HL-60/S4 treated with retinoic acid at 250 ng/mL for 4 days and 3 days (cell line): Measurements from ENCODE around the gene SPACA7.

ENCODE experiments used
- in situ Hi-C: fragments of 300-500 bp; cut with MboI; formaldehyde crosslinking; loops from 2 replicates; pipeline ENCODE4 v1.7.0; 2022; ENCODE audit warnings: low sequenced_read_pairs

The SPACA7 gene, protein sequence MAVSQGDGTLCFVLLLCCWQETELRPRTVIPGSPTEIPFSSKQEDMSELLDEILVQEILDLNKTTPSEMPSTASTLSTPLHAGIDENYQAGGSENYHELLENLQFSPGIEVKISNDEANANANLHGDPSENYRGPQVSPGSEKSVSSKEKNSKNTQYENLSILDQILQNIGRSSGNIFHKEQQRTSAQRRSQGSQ

DNA sequence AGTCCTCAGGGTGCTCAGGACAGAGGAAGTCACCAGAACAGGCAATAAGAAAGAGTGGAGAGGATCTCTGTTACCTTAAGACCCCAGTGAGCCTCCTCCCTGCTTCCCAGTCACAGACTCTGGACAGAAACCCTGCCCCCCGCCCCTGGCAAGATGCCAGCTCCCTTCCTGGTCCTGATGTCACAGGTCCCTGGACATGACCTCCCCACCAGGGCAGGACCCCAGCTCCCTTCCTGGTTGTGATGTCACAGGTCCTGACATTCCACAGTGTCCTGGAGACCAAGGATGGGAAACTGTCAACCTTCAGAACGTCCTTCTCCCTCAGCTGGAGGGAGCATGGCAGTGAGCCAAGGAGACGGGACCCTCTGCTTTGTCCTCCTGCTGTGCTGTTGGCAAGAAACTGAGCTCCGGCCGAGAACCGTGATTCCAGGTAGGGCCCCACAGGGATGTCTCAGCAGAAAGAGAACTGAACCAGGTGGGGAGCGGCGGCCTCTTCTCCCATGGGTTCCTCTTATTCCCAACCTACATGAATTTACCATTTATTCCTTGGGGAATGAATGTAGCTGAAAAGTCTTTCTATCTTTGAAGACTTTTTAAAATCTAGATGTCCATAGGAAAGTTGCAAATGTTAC is at the start of gene SPACA7:
Gene SPACA7 (plus strand): TSS at position 306 of the 632 bp plus-strand sequence. CDS start 31 bp downstream, at position 337.
- in situ Hi-C loops, result no loop called here

DNA sequence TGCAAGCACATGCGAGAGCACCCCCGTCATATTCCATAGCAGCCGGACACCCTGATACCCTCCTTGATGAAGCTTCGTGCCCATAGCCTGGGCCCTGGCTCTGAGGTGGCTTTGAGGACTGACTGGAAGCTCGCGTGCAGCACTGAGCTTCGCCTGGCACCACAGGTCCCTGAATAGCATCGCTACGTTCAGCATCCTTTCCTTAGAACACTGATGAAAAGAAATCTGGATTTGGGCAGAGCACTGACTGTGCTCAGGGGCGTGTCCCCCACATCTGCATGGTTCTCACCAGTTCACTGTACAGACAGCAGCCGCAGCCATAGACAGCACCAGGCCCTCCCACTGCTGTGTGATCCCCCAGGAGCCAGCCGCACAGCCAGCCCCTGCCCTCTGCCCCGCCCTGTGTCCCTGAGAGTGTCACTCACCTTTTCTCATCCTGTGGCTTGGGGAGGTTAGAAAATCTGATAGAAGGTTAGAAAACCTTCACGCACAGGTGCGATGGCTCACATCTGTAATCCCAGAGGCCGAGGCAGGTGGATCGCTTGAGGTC is 49.3 kb upstream of the SPACA7 start:
- in situ Hi-C loops, result no loop called here

DNA sequence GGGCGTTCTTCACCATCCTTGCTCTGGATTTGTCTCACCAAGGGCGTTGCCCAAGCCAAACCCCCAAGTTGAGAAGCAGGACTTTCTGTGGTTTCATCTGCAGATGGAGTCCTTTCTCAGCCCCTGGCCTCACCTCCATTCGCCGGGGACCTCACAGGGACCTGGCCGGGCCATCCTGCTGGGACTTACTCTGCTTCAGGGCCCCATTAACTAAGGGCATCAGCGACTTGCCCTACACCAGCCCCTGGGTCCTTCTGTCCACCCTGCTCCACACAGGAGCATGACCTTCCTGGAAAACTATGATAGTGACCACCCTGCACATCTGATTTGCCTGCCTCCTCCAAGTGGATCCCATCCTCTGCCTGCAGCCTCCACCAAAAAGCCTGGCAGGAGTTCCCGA is 47.2 kb upstream of the SPACA7 start:
- in situ Hi-C loops, result no loop called here

DNA sequence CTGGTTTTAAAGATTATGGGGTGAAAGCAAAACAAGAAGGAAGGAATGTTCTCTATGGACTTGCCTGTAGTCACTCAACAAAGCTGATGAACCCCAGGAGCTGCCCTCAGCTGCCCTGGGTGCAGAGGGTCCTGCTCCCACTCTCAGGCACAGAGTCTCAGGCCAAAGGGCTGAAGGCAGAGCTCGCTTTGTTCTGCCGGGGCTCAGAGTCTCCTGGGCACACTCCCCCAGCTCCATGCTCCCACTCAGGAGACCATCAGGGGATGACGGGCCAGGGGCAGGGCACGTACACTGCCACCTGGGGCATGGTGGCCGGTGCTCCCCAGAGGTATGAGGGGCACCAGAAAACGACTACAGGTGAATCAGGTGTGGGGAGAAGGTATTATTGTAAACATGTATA is 46.8 kb upstream of the SPACA7 start:
- in situ Hi-C loops, result no loop called here

DNA sequence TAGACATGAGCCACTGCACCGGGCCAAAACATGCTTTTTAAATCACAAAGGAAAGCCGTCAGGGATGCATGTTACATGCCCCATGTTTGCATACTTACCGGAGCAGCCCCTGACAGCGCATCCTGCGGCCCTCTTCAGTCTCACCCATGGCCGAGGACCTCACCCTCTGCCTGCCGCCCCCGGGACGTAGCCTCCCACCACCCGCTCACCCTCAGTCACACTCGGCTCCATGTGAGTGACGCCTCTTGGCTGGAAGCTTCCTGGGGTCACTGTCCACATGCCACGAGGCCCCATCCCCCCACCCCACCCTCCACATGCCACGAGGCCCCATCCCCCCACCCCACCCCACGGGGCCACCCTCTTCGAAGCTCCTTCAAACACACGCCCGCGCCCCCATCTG is 46.1 kb upstream of the SPACA7 start:
- in situ Hi-C loops, result no loop called here

DNA sequence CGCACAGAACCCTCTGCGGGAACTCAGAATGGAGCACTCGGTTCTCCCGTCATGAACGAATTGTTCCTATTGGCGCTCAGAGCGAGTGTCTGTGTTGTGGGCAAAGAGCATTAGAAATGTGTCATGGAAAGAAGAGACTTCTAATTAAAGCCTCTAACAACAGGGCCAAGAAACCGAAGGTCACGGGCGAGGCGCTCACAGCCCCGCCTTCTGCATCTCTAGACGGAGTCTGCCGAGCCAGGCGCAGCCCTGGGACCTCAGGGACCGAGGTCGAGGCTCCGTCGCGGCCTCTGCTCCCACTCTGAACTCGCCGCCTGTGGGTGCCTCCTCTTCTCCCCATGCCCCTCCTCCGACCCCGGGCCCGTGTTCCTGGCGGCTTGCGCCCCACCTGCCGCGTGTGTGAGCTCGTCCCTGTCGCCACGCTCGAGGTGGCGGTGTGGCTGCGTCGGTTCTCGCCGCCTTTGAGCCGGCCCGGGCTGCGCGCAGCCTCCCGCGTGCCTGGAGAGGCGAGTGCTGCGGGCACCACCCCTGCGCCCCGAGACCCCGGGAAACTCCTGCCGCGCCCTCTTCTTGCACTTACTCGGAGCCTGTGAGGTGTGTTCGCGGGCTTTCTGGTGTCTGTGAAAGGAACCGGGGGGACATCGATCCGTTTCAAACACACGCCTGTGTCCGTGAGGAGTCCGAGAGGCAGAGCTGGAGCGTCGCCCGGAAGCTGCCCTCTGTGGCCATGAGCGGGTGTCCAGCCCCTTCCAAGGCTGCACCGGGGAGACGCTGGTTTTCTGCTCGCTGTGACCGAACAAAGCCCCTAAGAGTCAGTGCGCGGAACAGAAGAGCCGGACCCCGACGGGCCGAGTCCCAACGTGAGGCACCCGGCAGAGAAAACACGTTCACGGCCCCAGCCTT is 45.4 kb upstream of the SPACA7 start:
- in situ Hi-C loops, result no loop called here

DNA sequence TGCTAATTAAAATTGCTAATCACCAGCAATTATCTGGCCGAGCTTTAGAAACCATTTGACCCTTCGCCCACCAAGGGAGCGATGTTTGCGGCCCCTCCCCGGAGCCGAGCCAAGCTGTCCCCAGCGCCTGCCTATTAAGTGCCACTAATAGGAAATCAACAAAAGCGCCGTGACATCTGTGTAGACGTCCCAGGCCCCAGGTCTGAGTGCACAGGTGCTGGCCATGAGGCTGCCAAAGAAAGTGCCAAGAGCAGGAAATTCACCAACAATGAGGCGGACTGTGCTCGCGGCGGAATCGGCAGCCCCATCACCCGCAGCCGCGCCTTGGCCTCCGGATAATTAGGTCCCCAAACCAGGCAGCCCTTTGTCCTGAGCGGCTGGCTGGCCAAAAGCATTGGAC is 44.5 kb upstream of the SPACA7 start:
- in situ Hi-C loops, result no loop called here

DNA sequence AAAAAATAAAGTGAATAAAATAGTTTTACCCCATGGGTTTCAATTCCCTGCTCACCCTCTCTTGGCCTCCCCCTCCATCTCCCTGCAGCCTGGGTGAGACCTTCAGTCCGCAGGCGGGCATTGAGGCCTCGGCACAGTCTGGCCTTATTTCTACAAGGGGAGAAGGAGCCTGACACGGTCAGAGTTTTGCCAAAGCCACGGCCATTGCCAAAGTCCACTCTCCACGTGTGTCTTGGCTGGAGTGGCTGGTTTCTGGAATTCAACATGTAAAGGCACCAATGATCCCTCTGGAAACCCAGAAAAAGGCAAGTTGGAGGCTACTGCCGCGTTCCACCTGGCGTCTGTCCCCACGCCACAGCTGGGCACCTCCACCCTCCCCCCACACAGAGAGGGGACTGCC is 43.4 kb upstream of the SPACA7 start:
- in situ Hi-C loops, result no loop called here

DNA sequence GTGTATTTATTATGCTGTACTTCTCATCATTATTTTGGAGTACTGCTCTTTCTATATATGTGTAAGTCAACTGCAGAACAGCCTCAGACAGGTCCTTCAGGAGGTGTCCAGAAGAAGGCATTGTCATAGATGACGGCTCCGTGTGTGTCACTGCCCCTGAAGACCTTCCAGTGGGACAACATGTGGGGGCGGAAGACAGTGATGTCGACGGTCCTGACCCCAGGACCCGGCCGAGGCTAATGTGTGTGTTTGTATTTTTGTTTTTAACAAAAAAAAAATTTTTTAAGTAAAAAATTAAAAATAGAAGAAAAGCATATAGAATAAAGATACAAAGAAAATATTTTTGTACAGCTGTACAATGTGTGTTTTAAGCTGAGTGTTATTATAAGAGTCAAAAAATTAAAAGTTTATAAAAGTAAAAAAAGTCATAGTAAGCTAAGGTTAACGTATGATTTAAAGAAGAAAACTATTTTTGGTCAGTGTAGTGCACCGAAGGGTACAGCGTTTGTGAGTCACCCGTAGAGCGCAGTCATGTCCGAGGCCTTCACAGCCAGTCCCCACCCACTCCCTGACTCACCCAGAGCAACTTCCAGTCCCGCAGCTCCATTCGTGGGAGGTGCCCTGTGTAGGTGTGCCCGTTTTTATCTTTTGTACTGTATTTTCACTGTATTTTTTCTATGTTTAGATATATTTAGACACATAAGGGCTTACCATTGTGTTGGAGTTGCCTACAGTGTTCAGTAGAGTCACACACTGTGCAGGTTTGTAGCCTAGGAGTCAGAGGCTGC is 42.2 kb upstream of the SPACA7 start:
- in situ Hi-C loops, result no loop called here

DNA sequence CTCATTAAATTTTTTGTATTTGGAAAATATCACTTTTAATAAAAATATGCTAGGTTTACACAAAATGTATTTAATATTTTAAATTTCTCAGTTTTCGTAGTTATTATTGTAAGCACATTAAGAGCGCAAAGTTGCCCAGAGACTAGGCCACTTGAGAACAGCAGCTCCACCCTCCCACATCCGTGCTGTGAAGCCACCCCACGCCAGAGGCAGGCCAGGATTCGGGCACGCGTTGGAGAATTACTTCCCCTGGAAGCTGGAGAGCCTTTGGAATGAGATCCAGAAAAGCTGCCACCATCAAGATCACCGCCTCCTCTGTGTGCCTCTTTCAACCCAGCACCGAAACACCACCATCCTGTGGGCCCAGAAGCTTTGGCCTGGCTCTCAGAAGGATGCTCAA is 41.0 kb upstream of the SPACA7 start:
- in situ Hi-C loops, result no loop called here

DNA sequence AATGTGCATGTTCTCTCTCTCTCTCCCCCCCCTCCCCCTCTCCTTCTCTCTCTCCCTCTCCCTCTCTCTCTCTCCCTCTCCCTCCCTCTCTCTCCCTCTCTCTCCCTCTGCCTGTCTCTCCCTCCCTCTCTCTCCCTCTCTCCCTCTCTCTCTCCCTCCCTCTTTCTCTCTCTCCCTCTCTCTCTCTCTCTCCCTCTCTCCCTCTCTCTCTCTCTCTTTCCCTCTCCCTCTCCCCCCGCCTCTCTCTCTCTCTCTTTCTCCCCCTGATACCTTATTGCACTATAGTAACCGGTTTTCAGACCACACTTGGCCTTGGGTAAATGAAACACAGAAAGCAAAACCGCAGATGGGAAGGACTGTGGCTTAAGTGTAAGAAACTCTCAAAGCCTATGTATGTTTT is 34.7 kb upstream of the SPACA7 start:
- in situ Hi-C loops, result no loop called here

DNA sequence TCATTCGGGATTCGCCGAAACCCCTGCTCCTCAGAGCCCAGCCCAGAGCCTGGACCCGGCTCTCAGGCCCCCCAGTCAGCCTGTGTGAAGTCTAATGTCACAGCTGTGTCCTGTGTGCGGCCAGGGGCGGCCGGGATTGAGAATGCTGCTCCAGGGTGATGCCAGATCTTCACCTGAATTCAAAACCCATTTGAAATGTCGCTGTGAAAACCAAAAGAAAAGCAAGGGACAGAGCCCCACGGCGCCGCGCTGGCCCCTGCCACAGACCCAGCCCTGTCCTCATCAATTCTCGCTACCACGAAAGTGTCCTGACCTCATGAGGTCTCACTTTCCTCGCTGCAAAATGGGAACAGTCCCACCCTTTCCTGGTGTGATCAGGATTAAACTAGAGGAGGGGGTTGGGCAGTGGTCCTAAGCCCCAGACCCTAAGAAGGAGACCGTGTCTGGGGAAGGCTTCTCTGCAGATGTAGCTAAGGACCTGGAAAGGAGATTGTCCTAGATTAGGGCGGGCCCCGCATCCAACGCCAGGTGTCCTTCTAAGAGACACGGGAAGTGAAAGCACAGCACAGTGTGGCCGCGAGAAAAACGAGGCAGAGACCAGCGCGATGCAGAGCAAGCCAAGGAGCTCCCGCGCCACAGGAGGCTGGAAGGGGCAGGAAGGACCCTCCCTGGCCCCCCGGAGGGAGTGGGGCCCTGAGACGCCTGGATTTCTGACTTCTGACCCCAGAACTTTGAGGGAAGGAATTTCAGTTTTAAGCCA is 34.0 kb upstream of the SPACA7 start:
- in situ Hi-C loops, result no loop called here

DNA sequence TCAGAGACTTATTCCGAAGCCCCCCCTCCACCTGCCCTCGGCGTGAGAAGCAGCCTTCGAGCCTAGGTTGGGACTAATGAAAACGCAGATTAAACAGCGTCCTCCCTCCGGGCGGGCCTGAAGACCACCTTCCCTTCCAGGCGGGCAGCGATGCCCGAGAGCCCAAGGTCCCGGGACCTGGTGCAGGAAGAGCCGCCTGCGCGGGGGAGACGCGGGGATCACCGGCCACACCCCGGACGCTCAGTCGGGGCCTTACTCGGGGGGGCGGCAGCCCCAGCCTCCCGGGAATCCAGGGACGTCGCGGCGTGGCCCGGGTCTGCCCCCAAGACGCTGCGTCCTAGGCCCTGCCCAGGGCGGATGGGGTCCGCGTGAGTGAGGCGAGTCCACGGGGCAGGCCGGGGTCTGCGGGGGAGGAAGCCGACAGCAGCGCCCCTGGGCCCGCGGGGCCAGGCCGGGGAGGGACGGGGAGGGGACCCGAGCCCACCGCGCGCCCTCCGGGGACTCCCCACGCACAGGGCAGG is 33.3 kb upstream of the SPACA7 start:
- in situ Hi-C loops, result no loop called here

DNA sequence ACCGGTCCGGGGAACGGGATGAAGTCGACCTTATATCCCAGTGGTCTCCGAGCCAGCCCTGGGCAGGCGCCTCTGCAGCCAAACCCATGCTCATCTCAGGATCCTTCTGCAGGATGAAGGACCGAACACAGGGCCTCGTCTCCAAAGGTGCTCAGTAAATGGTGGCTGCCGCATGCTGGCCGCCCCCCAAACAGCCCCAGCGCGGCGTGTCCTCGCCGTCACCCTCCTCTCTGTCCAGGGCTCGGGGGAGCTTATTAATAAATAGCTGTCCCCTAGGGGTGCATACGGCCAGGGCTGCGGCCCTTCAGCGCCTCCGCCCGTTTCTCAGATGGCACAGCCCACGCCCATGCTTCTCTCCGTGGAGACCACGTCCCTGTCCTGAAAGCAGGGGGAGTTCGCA is 32.6 kb upstream of the SPACA7 start:
- in situ Hi-C loops, result no loop called here

DNA sequence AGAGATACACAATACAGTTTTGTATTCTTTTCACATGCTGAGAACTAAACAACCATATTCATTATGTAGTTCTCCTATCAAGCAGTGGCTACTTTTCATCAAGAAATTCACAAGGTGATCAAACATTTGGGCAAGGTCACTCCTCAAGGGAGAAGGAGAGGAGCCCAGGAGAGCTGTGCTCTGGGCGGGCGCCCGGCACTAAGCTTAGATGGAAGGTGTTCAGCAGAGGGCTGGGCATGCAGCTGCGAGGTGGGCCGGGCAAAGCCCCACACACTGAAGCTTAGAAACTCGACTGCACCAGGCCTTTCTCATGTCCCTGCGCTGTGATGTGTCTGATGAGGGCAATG is 30.4 kb upstream of the SPACA7 start:
- in situ Hi-C loops, result no loop called here

DNA sequence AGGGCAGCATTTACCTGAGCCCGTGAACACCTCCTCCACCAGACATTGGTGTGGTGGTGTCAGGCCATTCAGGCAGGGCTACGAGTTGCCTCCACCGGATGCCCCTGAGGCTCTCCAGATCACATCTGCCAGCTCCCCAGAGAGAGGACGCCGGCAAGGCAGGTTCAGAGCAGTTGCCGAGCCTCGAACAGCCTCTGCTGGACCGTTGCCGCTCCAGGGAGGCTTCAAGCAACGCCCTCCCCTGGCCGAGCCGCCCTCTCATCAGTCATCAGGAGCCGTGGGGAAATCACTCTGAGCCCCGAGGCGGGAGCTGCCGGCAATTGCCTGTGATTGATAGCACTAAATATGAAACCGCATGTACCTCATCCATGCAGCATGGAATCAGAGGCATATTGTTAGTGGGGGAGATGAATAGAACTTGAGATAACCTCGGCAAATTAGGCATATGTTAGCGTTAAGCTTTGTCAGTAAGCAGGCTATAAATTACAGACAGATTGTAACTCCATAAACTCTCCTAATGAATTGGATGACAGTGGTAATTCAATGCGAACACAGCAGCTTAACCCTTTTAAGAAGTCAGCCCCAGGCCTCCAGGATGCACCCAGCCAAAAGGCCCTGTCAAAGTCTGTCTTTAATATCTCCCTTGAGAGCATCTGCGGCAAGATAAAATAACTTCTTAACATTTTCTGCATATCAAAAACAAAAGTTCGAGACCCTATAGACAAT is 29.8 kb upstream of the SPACA7 start:
- in situ Hi-C loops, result no loop called here

DNA sequence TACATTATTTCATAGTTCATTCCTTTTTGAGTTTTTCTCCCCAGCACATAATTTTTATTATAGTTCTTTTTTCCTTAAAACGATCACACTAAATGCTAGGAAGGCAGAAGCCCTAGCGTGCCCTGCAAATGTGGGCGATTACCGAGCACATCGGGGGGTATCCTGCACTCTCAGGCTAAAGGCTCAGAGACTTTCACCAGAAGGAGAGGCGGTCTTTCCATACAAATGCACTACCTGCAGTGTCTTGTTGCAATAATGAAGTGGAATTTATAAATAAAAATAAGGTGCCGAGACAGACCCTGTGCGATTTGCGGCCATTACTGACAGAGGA is 29.3 kb upstream of the SPACA7 start:
- in situ Hi-C loops, result no loop called here

DNA sequence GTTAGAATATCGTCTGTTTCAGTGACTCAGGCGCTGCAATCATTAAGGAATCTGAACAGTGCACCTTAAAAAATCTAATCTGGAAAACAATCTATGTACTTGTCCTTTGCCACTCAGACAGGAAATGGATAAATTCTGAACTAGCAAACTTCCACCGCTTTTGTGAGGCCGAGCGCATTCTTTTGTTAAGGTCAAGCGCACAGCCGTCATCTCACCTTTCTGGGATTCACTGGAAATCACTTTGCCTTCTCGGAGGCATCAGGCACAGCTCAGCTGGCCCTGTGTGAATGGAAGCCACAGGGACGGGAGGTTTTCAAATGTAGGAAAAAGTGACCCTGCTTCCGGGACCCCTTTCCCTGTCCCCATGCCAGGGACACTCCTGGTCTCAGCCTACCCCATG is 28.2 kb upstream of the SPACA7 start:
- in situ Hi-C loops, result no loop called here

DNA sequence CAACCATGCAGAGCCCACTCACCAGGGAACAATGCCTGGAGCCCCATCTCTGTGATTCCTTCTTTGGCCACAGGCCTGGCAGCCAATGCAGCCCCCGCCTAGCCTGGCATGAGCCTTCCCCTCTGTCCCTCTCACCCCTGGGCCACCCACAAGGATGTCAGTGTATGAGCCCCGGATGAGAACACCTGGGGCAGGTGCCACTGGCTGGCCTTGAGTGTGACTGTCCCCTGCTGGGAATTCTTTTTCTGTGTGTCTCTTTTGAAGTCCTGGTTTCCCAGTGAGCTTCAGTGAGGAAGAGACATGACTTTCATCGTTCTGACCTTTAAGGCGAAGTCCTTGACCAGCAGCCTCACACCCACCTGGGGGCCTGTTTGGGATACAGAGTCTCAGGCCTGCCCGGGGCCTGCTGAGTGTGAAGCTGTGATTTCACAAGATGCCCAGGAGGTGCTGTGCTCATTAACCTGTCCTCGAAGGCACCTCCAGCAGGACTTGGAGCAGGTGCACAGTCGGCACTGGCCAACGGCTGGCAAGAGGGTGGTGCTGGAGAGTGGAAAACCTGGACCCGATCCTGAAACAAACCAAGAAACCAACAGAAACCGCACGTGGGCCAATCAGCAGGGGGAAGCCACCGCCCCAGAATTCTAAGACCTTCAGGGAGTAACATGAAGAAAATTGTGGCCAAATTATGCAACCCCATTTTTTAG is 27.4 kb upstream of the SPACA7 start:
- in situ Hi-C loops, result no loop called here
